ENCODE measurements around the gene LTN1.

GRCh38 chr21:29024474-29025327 lies 32.0 kb upstream of the LTN1 start, which contains the start of gene USP16:
- TF ChIP-seq CTCF (IDR thresholded peaks at IDR 0.05) (peak in 1 of 3 donors; percentile 17), POLR2A (IDR thresholded peaks at IDR 0.05) (peak; percentile 33)
